GM12878 (cell line): ENCODE measurements around the gene CLDN7. TPM values are rescaled to one million over a fixed set of nuclear protein-coding genes. Genes with fewer than 3 reads are reported as not detected.

ENCODE experiments used
- ATAC-seq: fragments of 200-7000 bp; cut with Tn5 transposase; 3 replicates; pipeline ENCODE4 v1.9.1; 2020; ENCODE audit warnings: mild to moderate bottlenecking, moderate library complexity
- BruUV-seq: library from RNA; stranded (reverse); fragments of 400-500 nt; replicated peaks from 2 replicates; lab custom pipeline; 2021; lab: Mats Ljungman, UMichigan
- CTCF ChIA-PET: fragments of 300-600 bp; sonication (Branson Sonifier 250); formaldehyde crosslinking; extraction: SDS; loops from one replicate; lab custom pipeline; 2021; ENCODE audit warnings: inconsistent platforms; lab: Yijun Ruan, JAX
- POLR2A ChIA-PET: fragments of 350-600 bp; formaldehyde crosslinking; extraction: SDS; loops from one replicate; lab custom pipeline; 2021; ENCODE audit warnings: inconsistent platforms; lab: Charles Lee
- RAD21 ChIA-PET: fragments of 300-600 bp; sonication (Branson Sonifier 250); formaldehyde crosslinking; loops from one replicate; lab custom pipeline; 2023; ENCODE audit warnings: antibody characterized with exemption; ENCODE audit not compliant: unreplicated experiment; lab: Charles Lee
- SMC1A ChIA-PET: fragments of 300-600 bp; sonication (Branson Sonifier 250); formaldehyde crosslinking; loops from one replicate; lab custom pipeline; 2023; ENCODE audit not compliant: unreplicated experiment, uncharacterized antibody; lab: Charles Lee
- DNase-seq: peaks from one replicate; pipeline ENCODE4 v3.0.0-alpha.2; 2011; ENCODE audit warnings: low read depth, low spot score
- FAIRE-seq: peaks from 3 replicates; lab custom pipeline; 2011; peaks lifted over from hg19 to GRCh38; lab: Jason Lieb, UNC
- H2AFZ ChIP-seq: 2 replicates; pipeline ENCODE4 v1.6.0; 2011; ENCODE audit warnings: low read depth, low read length, control low read depth; ENCODE audit not compliant: control insufficient read depth
- H3K27ac ChIP-seq: 2 replicates; pipeline ENCODE4 v1.5.1; 2011; ENCODE audit warnings: control low read depth; ENCODE audit not compliant: control insufficient read depth, insufficient read depth
- H3K27me3 ChIP-seq, 2 experiments: replicated peaks in 1 of 2; 2 replicates each; pipeline versions ENCODE4 v1.6.0 to v1.6.1; 2011; ENCODE audit warnings: low read length in 1 of 2; ENCODE audit not compliant: control insufficient read depth in 2 of 2, insufficient read depth in 2 of 2
- H3K36me3 ChIP-seq, 2 experiments: 2 replicates each; pipeline ENCODE4 v1.5.1; 2011; ENCODE audit warnings: low read length in 1 of 2; ENCODE audit not compliant: control insufficient read depth in 2 of 2, insufficient read depth in 2 of 2
- H3K4me1 ChIP-seq: 2 replicates; pipeline ENCODE4 v1.6.1; 2011; ENCODE audit warnings: mild to moderate bottlenecking, low read length, moderate library complexity, mixed read lengths; ENCODE audit not compliant: control insufficient read depth, insufficient read depth
- H3K4me2 ChIP-seq: 2 replicates; pipeline ENCODE4 v1.6.0; 2011; ENCODE audit warnings: control low read depth; ENCODE audit not compliant: control insufficient read depth, insufficient read depth
- H3K4me3 ChIP-seq: fragments of 200-600 bp; sonication (generic); 2 replicates; pipeline ENCODE4 v1.5.1; 2016
- H3K79me2 ChIP-seq: 2 replicates; pipeline ENCODE4 v1.6.0; 2011; ENCODE audit warnings: low read length; ENCODE audit not compliant: control insufficient read depth, insufficient read depth
- H3K9ac ChIP-seq: 2 replicates; pipeline ENCODE4 v1.8.0; 2011; ENCODE audit warnings: low read length, control low read depth, mixed read lengths; ENCODE audit not compliant: control insufficient read depth, insufficient read depth
- H3K9me3 ChIP-seq: replicated peaks from 3 replicates; pipeline ENCODE4 v1.5.1; 2011; ENCODE audit warnings: mild to moderate bottlenecking, low read length; ENCODE audit not compliant: control insufficient read depth, insufficient read depth
- H4K20me1 ChIP-seq: 2 replicates; pipeline ENCODE4 v1.6.0; 2011; ENCODE audit not compliant: control insufficient read depth, insufficient read depth
- ELK1 ChIP-seq: IDR thresholded peaks from 2 replicates; pipeline ENCODE4 v1.6.1; 2012; ENCODE audit warnings: low read depth, low read length, improper control_type of control experiment
- HDGF ChIP-seq: fragments of 450-650 bp; IDR thresholded peaks from 2 replicates; pipeline ENCODE4 v1.6.1; 2016; ENCODE audit warnings: antibody characterized with exemption
- HSF1 ChIP-seq: fragments of 150-350 bp; IDR thresholded peaks from 2 replicates; pipeline ENCODE4 v1.6.1; 2014; ENCODE audit warnings: mild to moderate bottlenecking, low read depth, low read length
- MEF2A ChIP-seq: IDR thresholded peaks from 2 replicates; pipeline ENCODE4 v1.6.1; 2011; ENCODE audit warnings: low read depth, mild to moderate bottlenecking, low read length, moderate library complexity; ENCODE audit not compliant: insufficient read depth
- MEF2B ChIP-seq: fragments of 450-650 bp; IDR thresholded peaks from 2 replicates; pipeline ENCODE4 v1.6.1; 2018; ENCODE audit warnings: mild to moderate bottlenecking, moderate library complexity; ENCODE audit not compliant: partially characterized antibody, poor library complexity, severe bottlenecking
- MLLT1 ChIP-seq: fragments of 450-650 bp; IDR thresholded peaks from 2 replicates; pipeline ENCODE4 v1.6.1; 2016; ENCODE audit warnings: mild to moderate bottlenecking
- MYC ChIP-seq: IDR thresholded peaks from 2 replicates; pipeline ENCODE4 v1.6.1; 2011; ENCODE audit warnings: mild to moderate bottlenecking, low read length, moderate library complexity, inconsistent platforms; ENCODE audit not compliant: insufficient read depth, insufficient replicate concordance, insufficient read length, severe bottlenecking
- PBX3 ChIP-seq: IDR thresholded peaks from 2 replicates; pipeline ENCODE4 v1.6.1; 2011; ENCODE audit warnings: mild to moderate bottlenecking, low read depth, low read length, moderate library complexity; ENCODE audit not compliant: insufficient replicate concordance
- RELA ChIP-seq: fragments of 450-650 bp; IDR thresholded peaks from 2 replicates; pipeline ENCODE4 v1.8.0; 2014; ENCODE audit warnings: borderline replicate concordance; ENCODE audit not compliant: partially characterized antibody
- SKIL ChIP-seq: fragments of 450-650 bp; IDR thresholded peaks from 2 replicates; pipeline ENCODE4 v1.6.1; 2017; ENCODE audit warnings: mild to moderate bottlenecking, low read depth, inconsistent platforms; ENCODE audit not compliant: poor library complexity, severe bottlenecking
- SMC3 ChIP-seq: IDR thresholded peaks from 2 replicates; pipeline ENCODE4 v1.6.1; 2011; ENCODE audit warnings: low read length, improper control_type of control experiment, borderline replicate concordance
- ZNF207 ChIP-seq: fragments of 450-650 bp; IDR thresholded peaks from 2 replicates; pipeline ENCODE4 v1.6.1; 2014; ENCODE audit warnings: antibody characterized with exemption, mild to moderate bottlenecking, borderline replicate concordance
- WGBS: methylation state at CpG from one replicate; pipeline ENCODE4 v1.1.6; 2016; ENCODE audit warnings: low lambda C conversion rate; ENCODE audit not compliant: insufficient replicate concordance, insufficient coverage; ENCODE audit errors: missing lambda C conversion rate; 5-methylcytosine and 5-hydroxymethylcytosine counted together
- in situ Hi-C: fragments of 300-500 bp; cut with MboI; formaldehyde crosslinking; loops from 9 replicates; pipeline ENCODE4 v1.14.3; 2018; ENCODE audit warnings: mixed read lengths
- intact Hi-C: fragments of 100-400 bp; cut with micrococcal nuclease; formaldehyde crosslinking; loops from one replicate; pipeline ENCODE4 v1.14.2; 2022; ENCODE audit not compliant: unreplicated experiment
- polyA plus RNA-seq, 11 experiments: library from polyadenylated mRNA; depleted of rRNA in 4 of 11; unstranded in 6 of 11; stranded (reverse) in 5 of 11; fragments of >200 nt; fragmentation: Nextera tagmentation in 4 of 11; fragmentation: Illumina TruSeq in 1 of 11; extraction: Ambion mirVana in 4 of 11; extraction: Trizol in 1 of 11; gene quantifications; 1 replicate in 1 of 11; 2 replicates in 10 of 11; pipeline versions ENCODE4 v1.2.1 to v1.2.3, GENCODE V29; 2011 to 2016; ENCODE audit warnings: inconsistent platforms in 2 of 11, missing spikeins in 2 of 11, low read depth in 1 of 11
- total RNA-seq, 4 experiments: library from RNA; depleted of rRNA in 3 of 4; stranded (reverse); fragments of >200 nt in 3 of 4; fragmentation: Illumina TruSeq in 1 of 4; extraction: Trizol in 1 of 4; gene quantifications; 2 replicates each; pipeline versions ENCODE4 v1.2.1 to v1.2.3, GENCODE V29; 2013 to 2021

CLDN7 gene
- total and polyA plus RNA-seq, 10 of the 15 experiments (the other 5 are each of a cell fraction or from before 2014, with no cell fraction given) = 0.19 to 1.3 (median 0.36) TPM; not detected in 5

GRCh38 chr17:7243453-7243729 is 18.9 kb downstream of the CLDN7 start (continued):
- TF ChIP-seq ZNF207 = no peak
- no peak for TF ChIP-seq PBX3
- no peak for TF ChIP-seq HDGF
- TF ChIP-seq HSF1 = no peak
- no peak for TF ChIP-seq RELA
- TF ChIP-seq, all 136 proteins: peak for 0

GRCh38 chr17:7242717-7243452 is 19.4 kb downstream of the CLDN7 start:
- ATAC-seq (peak; percentile 56), DNase-seq (peak; percentile 81), FAIRE-seq (peak; percentile 93)
- 9% methylated on average over 49 of the region's 49 CpGs for WGBS
- Histone ChIP-seq H3K4me3 (peak overlapping the region; percentile 83), H3K79me2 (peaks cover 43% of the 10 kb centered on the region), H3K36me3 (peaks cover 10 to 19% of the 10 kb centered on the region in 2 experiments; a peak in 3 of 4 replicates), H3K9me3 (no peaks in the 10 kb centered on the region), H2AFZ (peak overlapping the region; percentile 70), H3K27me3 (no peaks in the 10 kb centered on the region), H3K4me1 (peaks cover 16% of the 10 kb centered on the region), H3K27ac (peak overlapping the region; percentile 67), H4K20me1 (no peaks in the 10 kb centered on the region), H3K9ac (peak overlapping the region; percentile 93), H3K4me2 (peak overlapping the region; percentile 88)
- intact Hi-C loops = loop anchor here (1.0 to 5.0 kb wide), 2 partner anchors 7 to 64 kb away; partner anchors contain the start of gene EIF5A
- ChIA-PET SMC1A (interaction anchor here (1.0 to 4.3 kb wide), 5 partner anchors 8 to 94 kb away, joined by 3 to 34 read pairs (median 5); partner anchors contain the start of genes ACADVL, ACAP1, CTDNEP1 and DLG4), CTCF (interaction anchor here (0.7 to 6.0 kb wide), 3 partner anchors 10 to 197 kb away, joined by 3 to 70 read pairs (median 6); partner anchors contain the start of genes ACADVL and DLG4), POLR2A (interaction anchor here (0.9 to 7.3 kb wide), 7 partner anchors 7 to 204 kb away, joined by 3 to 99 read pairs (median 8); partner anchors contain the start of genes ACADVL, CTDNEP1, DLG4 and DVL2), RAD21 (interaction anchor here (1.0 to 6.3 kb wide), 6 partner anchors 8 to 109 kb away, joined by 3 to 51 read pairs (median 6); partner anchors contain the start of genes ACADVL, ACAP1, CTDNEP1 and DLG4)
- BruUV-seq = no TSS peak
- in situ Hi-C loops = no loop called here
- TF ChIP-seq SMC3 = no peak
- peak; percentile 91 for TF ChIP-seq MLLT1
- peak; percentile 64 for TF ChIP-seq MEF2B
- TF ChIP-seq ELK1 = 0 out of 2 replicates have a peak, but pooled peaks have one; percentile 27
- TF ChIP-seq MYC = peak; percentile 65
- TF ChIP-seq SKIL = peak; percentile 95
- peak; percentile 44; the same call in 1 of the 2 replicates for TF ChIP-seq MEF2A
